Loucy (cell line): ENCODE results near the gene SLC35F3.

ENCODE experiments used
- EZH2phosphoT487 ChIP-seq: fragments of 200-600 bp; IDR thresholded peaks from 2 replicates; pipeline ENCODE4 v1.6.1; 2018; ENCODE audit warnings: antibody characterized with exemption, mild to moderate bottlenecking, moderate library complexity, borderline replicate concordance
- TF ChIP-seq, protein P1 (sequence below): fragments of 200-600 bp; sonication (generic); conservative IDR thresholded peaks from 2 replicates; pipeline ENCODE4 v1.5.1; 2014; ENCODE audit warnings: mild to moderate bottlenecking, antibody characterized with exemption, low read length

DNA sequence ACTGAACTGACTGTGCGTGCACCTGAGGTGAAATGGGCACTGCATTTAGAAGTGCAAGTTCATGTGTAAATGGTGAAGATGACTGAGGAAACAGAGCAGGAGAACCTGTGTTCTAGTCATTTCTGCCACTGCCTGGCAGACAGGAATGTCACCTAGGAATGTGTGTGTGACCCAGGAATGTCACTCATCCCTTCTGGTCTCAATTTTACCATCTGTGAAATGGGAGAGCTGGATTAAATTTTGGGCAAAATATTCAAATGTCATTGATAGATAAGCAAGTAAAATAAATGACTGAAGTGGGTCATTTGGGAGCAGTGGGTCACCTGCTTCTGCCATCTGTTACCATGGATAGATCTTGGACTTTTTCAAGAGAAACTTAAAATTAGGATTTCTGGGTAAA, 42.2 kb downstream of the SLC35F3 start:
- TF ChIP-seq, protein P1, sequence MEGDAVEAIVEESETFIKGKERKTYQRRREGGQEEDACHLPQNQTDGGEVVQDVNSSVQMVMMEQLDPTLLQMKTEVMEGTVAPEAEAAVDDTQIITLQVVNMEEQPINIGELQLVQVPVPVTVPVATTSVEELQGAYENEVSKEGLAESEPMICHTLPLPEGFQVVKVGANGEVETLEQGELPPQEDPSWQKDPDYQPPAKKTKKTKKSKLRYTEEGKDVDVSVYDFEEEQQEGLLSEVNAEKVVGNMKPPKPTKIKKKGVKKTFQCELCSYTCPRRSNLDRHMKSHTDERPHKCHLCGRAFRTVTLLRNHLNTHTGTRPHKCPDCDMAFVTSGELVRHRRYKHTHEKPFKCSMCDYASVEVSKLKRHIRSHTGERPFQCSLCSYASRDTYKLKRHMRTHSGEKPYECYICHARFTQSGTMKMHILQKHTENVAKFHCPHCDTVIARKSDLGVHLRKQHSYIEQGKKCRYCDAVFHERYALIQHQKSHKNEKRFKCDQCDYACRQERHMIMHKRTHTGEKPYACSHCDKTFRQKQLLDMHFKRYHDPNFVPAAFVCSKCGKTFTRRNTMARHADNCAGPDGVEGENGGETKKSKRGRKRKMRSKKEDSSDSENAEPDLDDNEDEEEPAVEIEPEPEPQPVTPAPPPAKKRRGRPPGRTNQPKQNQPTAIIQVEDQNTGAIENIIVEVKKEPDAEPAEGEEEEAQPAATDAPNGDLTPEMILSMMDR, result no peak
- no peak for TF ChIP-seq EZH2phosphoT487
